Measurements from ENCODE around the gene ZNF90. TPM values are rescaled to one million over a fixed set of nuclear protein-coding genes. Genes with fewer than 3 reads are reported as not detected.

Gene ZNF90
- total and polyA plus RNA-seq, 2 donors (not counting 3 experiments of a cell fraction or from before 2014, with no cell fraction given): 0.92 to 4.1 TPM

DNA sequence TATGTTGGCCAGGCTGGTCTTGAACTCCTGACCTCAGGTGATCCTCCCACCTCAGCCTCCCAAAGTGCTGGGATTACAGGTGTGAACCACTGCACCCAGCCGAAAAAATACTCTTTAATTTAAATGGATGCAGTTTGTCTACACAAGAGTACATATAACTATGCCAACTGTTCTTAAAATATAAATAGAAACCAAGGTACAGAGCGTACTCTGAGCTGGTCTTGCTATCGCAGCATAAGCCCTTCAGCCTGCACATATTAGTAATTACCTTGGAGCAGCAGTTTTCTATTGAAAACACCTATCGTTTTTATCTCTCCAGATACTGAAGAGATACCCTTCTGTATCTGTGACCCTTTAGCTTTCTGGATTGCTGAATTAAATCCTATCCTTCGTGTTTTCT, 41.9 kb upstream of the ZNF90 start:
- POLR2A ChIA-PET: no interaction called here
- DNase-seq (ENCODE audit: low read depth, low spot score): no peak
- H2AFZ ChIP-seq (ENCODE audit: low read depth, low read length): no peak overlapping the region
- H3K4me2 ChIP-seq (ENCODE audit: insufficient read depth, low read length): no peak overlapping the region
- FAIRE-seq: no peak
- no peaks in the 10 kb centered on the region for H3K9me3 ChIP-seq (replicated peaks; ENCODE audit: control insufficient read depth, insufficient read depth, low read length)
- H3K27ac ChIP-seq (ENCODE audit: insufficient read depth, low read depth, low read length): no peak overlapping the region
- TF ChIP-seq, protein P1, sequence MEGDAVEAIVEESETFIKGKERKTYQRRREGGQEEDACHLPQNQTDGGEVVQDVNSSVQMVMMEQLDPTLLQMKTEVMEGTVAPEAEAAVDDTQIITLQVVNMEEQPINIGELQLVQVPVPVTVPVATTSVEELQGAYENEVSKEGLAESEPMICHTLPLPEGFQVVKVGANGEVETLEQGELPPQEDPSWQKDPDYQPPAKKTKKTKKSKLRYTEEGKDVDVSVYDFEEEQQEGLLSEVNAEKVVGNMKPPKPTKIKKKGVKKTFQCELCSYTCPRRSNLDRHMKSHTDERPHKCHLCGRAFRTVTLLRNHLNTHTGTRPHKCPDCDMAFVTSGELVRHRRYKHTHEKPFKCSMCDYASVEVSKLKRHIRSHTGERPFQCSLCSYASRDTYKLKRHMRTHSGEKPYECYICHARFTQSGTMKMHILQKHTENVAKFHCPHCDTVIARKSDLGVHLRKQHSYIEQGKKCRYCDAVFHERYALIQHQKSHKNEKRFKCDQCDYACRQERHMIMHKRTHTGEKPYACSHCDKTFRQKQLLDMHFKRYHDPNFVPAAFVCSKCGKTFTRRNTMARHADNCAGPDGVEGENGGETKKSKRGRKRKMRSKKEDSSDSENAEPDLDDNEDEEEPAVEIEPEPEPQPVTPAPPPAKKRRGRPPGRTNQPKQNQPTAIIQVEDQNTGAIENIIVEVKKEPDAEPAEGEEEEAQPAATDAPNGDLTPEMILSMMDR (IDR thresholded peaks at IDR 0.05; ENCODE audit: extremely low read depth in 1 of 2, insufficient read depth in 1 of 2, low read depth in 1 of 2, low read length in 2 of 2): no peak
- TF ChIP-seq, protein P2, sequence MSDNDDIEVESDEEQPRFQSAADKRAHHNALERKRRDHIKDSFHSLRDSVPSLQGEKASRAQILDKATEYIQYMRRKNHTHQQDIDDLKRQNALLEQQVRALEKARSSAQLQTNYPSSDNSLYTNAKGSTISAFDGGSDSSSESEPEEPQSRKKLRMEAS (IDR thresholded peaks at IDR 0.05; ENCODE audit: insufficient read depth, insufficient read length): no peak
- TF ChIP-seq JUN (IDR thresholded peaks at IDR 0.05; ENCODE audit: borderline replicate concordance, insufficient read depth, insufficient read length, low read depth): no peak
- no peak for TF ChIP-seq GATA2 (IDR thresholded peaks at IDR 0.05; ENCODE audit: insufficient read depth, insufficient read length, low read depth, low read length)
- TF ChIP-seq FOS (IDR thresholded peaks at IDR 0.05; ENCODE audit: borderline replicate concordance, insufficient read depth, low read length): no peak
- no peak for TF ChIP-seq POLR2A (IDR thresholded peaks at IDR 0.05; ENCODE audit: low read depth, low read length)
- H3K9ac ChIP-seq (replicated peaks; ENCODE audit: extremely low read depth, insufficient read depth, low read length): no peak overlapping the region
- no peaks in the 10 kb centered on the region for H3K79me2 ChIP-seq (ENCODE audit: control insufficient read depth, insufficient read depth, low read length)
- H3K36me3 ChIP-seq (ENCODE audit: control insufficient read depth in 2 of 2, extremely low read depth in 1 of 2, insufficient read depth in 2 of 2, low read length in 2 of 2): no peaks in the 10 kb centered on the region
- intact Hi-C loops (cut with micrococcal nuclease) (no loop called here), dilution Hi-C loops (cut with MboI; ENCODE audit: extremely low pct_ligation_motif_present, low sequenced_read_pairs) (no loop called here)
- peaks cover 4% of the 10 kb centered on the region for H3K4me1 ChIP-seq (ENCODE audit: control insufficient read depth, extremely low read depth, insufficient read depth, low read length)
- H3K27me3 ChIP-seq (ENCODE audit: control insufficient read depth in 2 of 2, insufficient read depth in 2 of 2, low read length in 2 of 2): no peaks in the 10 kb centered on the region
- no peak overlapping the region for H3K4me3 ChIP-seq (replicated peaks in 1 of 3; ENCODE audit: insufficient read depth in 1 of 3, low read depth in 1 of 3, low read length in 3 of 3)
- H3K9me1 ChIP-seq (replicated peaks; ENCODE audit: control insufficient read depth, extremely low read depth, insufficient read depth, low read length): no peaks in the 10 kb centered on the region
- CTCF ChIA-PET: no interaction called here
- H4K20me1 ChIP-seq (replicated peaks; ENCODE audit: control insufficient read depth, extremely low read depth, insufficient read depth, low read length): no peaks in the 10 kb centered on the region
- no TSS peak for BruUV-seq (replicated peaks)
